Measurements from ENCODE around the gene ZYG11B. TPM values are rescaled to one million over a fixed set of nuclear protein-coding genes. Genes with fewer than 3 reads are reported as not detected.

The ZYG11B gene
- total and polyA plus RNA-seq, 2 of the 13 experiments (the other 11 are each of a cell fraction or from before 2014, with no cell fraction given): 6.9 to 17.9 TPM

DNA sequence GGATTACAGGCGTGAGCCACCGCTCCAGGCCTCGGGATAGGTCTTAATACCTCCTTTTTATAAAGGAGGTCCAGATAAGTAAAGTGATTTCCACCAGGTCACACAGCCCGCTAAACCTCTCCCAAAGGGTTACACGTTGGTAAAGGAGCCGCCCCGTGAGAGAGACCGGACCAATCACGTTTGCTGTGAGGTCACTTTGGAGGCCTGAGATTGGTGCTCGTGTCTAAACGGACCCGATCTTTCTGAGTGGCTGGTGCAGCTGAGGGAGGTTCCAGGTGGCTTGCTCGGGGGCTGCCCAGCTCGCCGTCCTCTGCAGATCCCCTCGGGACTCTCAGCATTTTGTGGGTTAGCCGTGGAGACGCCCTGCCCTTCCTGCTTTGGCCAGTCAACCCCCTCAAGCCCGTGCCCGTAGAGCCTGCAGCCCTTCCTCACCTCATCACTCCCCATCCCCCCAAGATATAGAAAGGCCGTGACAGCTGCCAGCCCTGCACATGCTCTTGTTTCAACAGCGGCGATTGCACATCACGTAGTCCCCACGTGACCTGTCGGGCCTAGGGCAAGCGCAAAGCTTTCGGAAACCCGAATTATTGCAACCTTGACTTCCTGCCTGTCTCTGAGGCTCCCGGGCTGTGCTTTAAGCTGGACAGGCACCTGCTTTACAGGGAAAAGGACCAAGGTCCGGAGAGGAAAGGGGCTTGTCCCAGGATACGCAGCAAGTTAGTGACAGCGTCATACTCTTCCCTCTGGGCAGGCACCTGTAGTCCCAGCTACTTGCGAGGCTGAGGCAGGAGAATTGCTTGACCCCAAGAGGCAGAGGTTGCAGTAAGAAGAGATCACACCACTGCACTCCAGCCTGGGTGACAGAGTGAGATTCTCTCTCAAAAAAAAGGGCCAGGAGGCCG is 23.1 kb upstream of the ZYG11B start (continued):
- no peak for TF ChIP-seq SYNCRIP (IDR thresholded peaks at IDR 0.05; ENCODE audit: insufficient read depth, low read depth, low read length)
- TF ChIP-seq, protein P1, sequence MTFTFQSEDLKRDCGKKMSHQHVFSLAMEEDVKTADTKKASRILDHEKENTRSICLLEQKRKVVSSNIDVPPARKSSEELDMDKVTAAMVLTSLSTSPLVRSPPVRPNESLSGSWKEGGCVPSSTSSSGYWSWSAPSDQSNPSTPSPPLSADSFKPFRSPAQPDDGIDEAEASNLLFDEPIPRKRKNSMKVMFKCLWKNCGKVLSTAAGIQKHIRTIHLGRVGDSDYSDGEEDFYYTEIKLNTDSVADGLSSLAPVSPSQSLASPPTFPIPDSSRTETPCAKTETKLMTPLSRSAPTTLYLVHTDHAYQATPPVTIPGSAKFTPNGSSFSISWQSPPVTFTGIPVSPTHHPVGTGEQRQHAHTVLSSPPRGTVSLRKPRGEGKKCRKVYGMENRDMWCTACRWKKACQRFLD (CRISPR knock-in tag; IDR thresholded peaks at IDR 0.05; ENCODE audit: borderline replicate concordance): peak; percentile 91; the same call in 1 of the 2 replicates
- TF ChIP-seq, protein P2, sequence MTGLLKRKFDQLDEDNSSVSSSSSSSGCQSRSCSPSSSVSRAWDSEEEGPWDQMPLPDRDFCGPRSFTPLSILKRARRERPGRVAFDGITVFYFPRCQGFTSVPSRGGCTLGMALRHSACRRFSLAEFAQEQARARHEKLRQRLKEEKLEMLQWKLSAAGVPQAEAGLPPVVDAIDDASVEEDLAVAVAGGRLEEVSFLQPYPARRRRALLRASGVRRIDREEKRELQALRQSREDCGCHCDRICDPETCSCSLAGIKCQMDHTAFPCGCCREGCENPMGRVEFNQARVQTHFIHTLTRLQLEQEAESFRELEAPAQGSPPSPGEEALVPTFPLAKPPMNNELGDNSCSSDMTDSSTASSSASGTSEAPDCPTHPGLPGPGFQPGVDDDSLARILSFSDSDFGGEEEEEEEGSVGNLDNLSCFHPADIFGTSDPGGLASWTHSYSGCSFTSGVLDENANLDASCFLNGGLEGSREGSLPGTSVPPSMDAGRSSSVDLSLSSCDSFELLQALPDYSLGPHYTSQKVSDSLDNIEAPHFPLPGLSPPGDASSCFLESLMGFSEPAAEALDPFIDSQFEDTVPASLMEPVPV (CRISPR knock-in tag; IDR thresholded peaks at IDR 0.05): peak; percentile 93
- TF ChIP-seq, protein P3, sequence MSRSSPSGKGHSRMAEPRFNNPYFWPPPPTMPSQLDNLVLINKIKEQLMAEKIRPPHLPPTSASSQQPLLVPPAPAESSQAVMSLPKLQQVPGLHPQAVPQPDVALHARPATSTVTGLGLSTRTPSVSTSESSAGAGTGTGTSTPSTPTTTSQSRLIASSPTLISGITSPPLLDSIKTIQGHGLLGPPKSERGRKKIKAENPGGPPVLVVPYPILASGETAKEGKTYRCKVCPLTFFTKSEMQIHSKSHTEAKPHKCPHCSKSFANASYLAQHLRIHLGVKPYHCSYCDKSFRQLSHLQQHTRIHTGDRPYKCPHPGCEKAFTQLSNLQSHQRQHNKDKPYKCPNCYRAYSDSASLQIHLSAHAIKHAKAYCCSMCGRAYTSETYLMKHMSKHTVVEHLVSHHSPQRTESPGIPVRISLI (CRISPR knock-in tag; IDR thresholded peaks at IDR 0.05; ENCODE audit: borderline replicate concordance): peak; percentile 38; the same call in 1 of the 2 replicates
- TF ChIP-seq, protein P4, sequence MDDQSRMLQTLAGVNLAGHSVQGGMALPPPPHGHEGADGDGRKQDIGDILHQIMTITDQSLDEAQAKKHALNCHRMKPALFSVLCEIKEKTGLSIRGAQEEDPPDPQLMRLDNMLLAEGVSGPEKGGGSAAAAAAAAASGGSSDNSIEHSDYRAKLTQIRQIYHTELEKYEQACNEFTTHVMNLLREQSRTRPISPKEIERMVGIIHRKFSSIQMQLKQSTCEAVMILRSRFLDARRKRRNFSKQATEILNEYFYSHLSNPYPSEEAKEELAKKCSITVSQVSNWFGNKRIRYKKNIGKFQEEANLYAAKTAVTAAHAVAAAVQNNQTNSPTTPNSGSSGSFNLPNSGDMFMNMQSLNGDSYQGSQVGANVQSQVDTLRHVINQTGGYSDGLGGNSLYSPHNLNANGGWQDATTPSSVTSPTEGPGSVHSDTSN (CRISPR knock-in tag; IDR thresholded peaks at IDR 0.05; ENCODE audit: borderline replicate concordance): no peak
- peak; percentile 83; the same call in 1 of the 3 replicates for TF ChIP-seq MXI1 (IDR thresholded peaks at IDR 0.05; ENCODE audit: borderline replicate concordance, low read depth, low read length)
- TF ChIP-seq FOXK2 (IDR thresholded peaks at IDR 0.05): no peak
- peak; percentile 70 for TF ChIP-seq GATAD2A (CRISPR knock-in tag; IDR thresholded peaks at IDR 0.05)
- 0 out of 2 replicates have a peak, but pooled peaks have one; percentile 80 for TF ChIP-seq ZNF567 (CRISPR knock-in tag; IDR thresholded peaks at IDR 0.05; ENCODE audit: borderline replicate concordance)
- TF ChIP-seq DR1 (CRISPR knock-in tag; IDR thresholded peaks at IDR 0.05): 0 out of 2 replicates have a peak, but pooled peaks have one; percentile 51
- no peak for TF ChIP-seq SNRNP70 (IDR thresholded peaks at IDR 0.05; ENCODE audit: low read depth, low read length)
- TF ChIP-seq ZNF329 (CRISPR knock-in tag; IDR thresholded peaks at IDR 0.05; ENCODE audit: low read depth): peak; percentile 46; the same call in 1 of the 2 replicates
- TF ChIP-seq PHF20 (CRISPR knock-in tag; IDR thresholded peaks at IDR 0.05): peak; percentile 78
- no peak for TF ChIP-seq HDAC6 (IDR thresholded peaks at IDR 0.05; ENCODE audit: low read depth, low read length)
- TF ChIP-seq, protein P5, sequence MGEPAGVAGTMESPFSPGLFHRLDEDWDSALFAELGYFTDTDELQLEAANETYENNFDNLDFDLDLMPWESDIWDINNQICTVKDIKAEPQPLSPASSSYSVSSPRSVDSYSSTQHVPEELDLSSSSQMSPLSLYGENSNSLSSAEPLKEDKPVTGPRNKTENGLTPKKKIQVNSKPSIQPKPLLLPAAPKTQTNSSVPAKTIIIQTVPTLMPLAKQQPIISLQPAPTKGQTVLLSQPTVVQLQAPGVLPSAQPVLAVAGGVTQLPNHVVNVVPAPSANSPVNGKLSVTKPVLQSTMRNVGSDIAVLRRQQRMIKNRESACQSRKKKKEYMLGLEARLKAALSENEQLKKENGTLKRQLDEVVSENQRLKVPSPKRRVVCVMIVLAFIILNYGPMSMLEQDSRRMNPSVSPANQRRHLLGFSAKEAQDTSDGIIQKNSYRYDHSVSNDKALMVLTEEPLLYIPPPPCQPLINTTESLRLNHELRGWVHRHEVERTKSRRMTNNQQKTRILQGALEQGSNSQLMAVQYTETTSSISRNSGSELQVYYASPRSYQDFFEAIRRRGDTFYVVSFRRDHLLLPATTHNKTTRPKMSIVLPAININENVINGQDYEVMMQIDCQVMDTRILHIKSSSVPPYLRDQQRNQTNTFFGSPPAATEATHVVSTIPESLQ (CRISPR knock-in tag; conservative IDR thresholded peaks at IDR 0.05): no peak
- TF ChIP-seq ZNF775 (CRISPR knock-in tag; IDR thresholded peaks at IDR 0.05; ENCODE audit: borderline replicate concordance): no peak
- no peak for TF ChIP-seq ZNF614 (CRISPR knock-in tag; IDR thresholded peaks at IDR 0.05; ENCODE audit: borderline replicate concordance)
- TF ChIP-seq ATF7 (IDR thresholded peaks at IDR 0.05): peak; percentile 83
- peak; percentile 95 for TF ChIP-seq ATF7 (CRISPR knock-in tag; IDR thresholded peaks at IDR 0.05)
- no peak for TF ChIP-seq ZBTB1 (CRISPR knock-in tag; IDR thresholded peaks at IDR 0.05; ENCODE audit: borderline replicate concordance)
- no peak; the same call in 1 of the 2 replicates for TF ChIP-seq POGZ (CRISPR knock-in tag; IDR thresholded peaks at IDR 0.05)
- TF ChIP-seq HOXA9 (CRISPR knock-in tag; IDR thresholded peaks at IDR 0.05; ENCODE audit: borderline replicate concordance): no peak

All from HepG2 (cell line).